ENCODE data around the gene MYPOP.

DNA sequence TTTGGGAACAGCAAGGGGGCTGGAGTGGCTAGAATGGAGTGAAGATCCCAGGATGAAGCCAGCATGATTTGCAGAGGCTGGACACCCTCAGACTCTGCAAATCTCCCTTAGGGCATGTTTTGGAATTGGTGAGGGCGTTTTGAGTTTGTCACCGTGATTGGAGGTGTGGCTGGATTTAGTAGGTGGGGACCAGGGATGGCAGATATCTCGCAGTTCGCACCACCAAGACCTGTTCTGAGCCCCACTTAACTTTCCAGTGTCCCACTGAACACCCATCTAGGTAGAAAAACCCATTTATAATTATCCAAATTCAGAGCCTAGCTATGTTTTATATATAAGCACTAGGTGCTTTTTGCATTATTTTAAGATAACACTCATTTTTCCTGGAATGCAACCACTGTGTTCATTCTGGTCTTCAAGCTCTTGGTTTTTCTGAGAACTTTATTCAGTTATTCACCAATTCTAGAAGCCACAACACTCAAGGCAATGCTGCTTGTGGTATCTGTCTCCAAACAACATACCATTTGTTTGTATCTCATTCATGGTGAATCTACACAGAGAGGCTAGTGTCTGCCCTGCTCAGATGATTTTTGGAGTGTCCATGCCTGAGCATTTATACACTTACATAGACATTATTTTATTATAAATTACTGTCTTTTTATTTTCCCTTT lies 15.1 kb upstream of the MYPOP start:
- TF ChIP-seq CTCF (conservative IDR thresholded peaks at IDR 0.05; ENCODE audit: low read length), result no peak
- TF ChIP-seq EZH2phosphoT487 (IDR thresholded peaks at IDR 0.05; ENCODE audit: borderline replicate concordance, low read depth, low read length), result no peak
